WERI-Rb-1 (cell line): ENCODE results near the gene ZFYVE28.

ENCODE experiments used
- DNase-seq: peaks from one replicate; pipeline ENCODE4 v3.0.0-alpha.2; 2020
- H3K27ac ChIP-seq: fragments of 250-450 bp; sonication (Bioruptor Pico); 2 replicates; pipeline ENCODE4 v1.5.1; 2020; ENCODE audit warnings: mild to moderate bottlenecking, moderate library complexity
- H3K27me3 ChIP-seq: fragments of 250-450 bp; sonication (Bioruptor Pico); 2 replicates; pipeline ENCODE4 v1.5.1; 2021; ENCODE audit warnings: mild to moderate bottlenecking, low read depth, moderate library complexity; ENCODE audit not compliant: insufficient read depth, severe bottlenecking
- H3K36me3 ChIP-seq: fragments of 250-450 bp; sonication (Bioruptor Pico); 2 replicates; pipeline ENCODE4 v1.5.1; 2020; ENCODE audit warnings: mild to moderate bottlenecking, moderate library complexity
- H3K4me3 ChIP-seq: 2 replicates; pipeline ENCODE4 v1.5.1; 2011; ENCODE audit warnings: low read depth, mild to moderate bottlenecking, control low read depth, low read length
- H3K9me3 ChIP-seq: fragments of 250-450 bp; sonication (Bioruptor Pico); 2 replicates; pipeline ENCODE4 v1.5.1; 2021; ENCODE audit warnings: mild to moderate bottlenecking, moderate library complexity; ENCODE audit not compliant: severe bottlenecking
- CTCF ChIP-seq: IDR thresholded peaks from 2 replicates; pipeline ENCODE4 v1.5.1; 2011; ENCODE audit warnings: low read depth, mild to moderate bottlenecking, control low read depth, inconsistent platforms, low read length

Gene ZFYVE28

GRCh38 chr4:2246384-2247127, 171.9 kb downstream of the ZFYVE28 start:
- no peak for TF ChIP-seq CTCF
- H3K9me3 ChIP-seq = no peaks in the 10 kb centered on the region
- H3K36me3 ChIP-seq = peaks cover 26% of the 10 kb centered on the region
- H3K4me3 ChIP-seq = no peak overlapping the region
- H3K27me3 ChIP-seq = no peaks in the 10 kb centered on the region
- peak; percentile 6 for DNase-seq
- no peak overlapping the region for H3K27ac ChIP-seq

GRCh38 chr4:2245787-2246275, 172.6 kb downstream of the ZFYVE28 start:
- Histone ChIP-seq H3K36me3 (peaks cover 21% of the 10 kb centered on the region), H3K27ac (no peak overlapping the region; the same call in 1 of the 2 replicates), H3K9me3 (no peaks in the 10 kb centered on the region), H3K4me3 (no peak overlapping the region), H3K27me3 (no peaks in the 10 kb centered on the region)
- no peak for TF ChIP-seq CTCF
- DNase-seq = no peak

- Histone ChIP-seq H3K36me3 (peaks cover 17% of the 10 kb centered on the region), H3K27ac (no peak overlapping the region; the same call in 1 of the 2 replicates), H3K27me3 (no peaks in the 10 kb centered on the region), H3K4me3 (no peak overlapping the region), H3K9me3 (no peaks in the 10 kb centered on the region)
- TF ChIP-seq CTCF = no peak
- no peak for DNase-seq
These were observed 173.2 kb downstream of the ZFYVE28 start for GRCh38 chr4:2245057-2245786.

GRCh38 chr4:2243681-2244380, 174.6 kb downstream of the ZFYVE28 start:
- peak; percentile 63 for DNase-seq
- Histone ChIP-seq H3K27ac (no peak overlapping the region), H3K27me3 (no peaks in the 10 kb centered on the region), H3K9me3 (no peaks in the 10 kb centered on the region), H3K4me3 (no peak overlapping the region), H3K36me3 (peaks cover 22% of the 10 kb centered on the region)
- peak; percentile 64 for TF ChIP-seq CTCF

GRCh38 chr4:2241410-2242353, 176.8 kb downstream of the ZFYVE28 start, which contains the start of the genes HAUS3 and POLN:
Gene HAUS3 (minus strand): TSS chr4:2242121. CDS start chr4:2240946, 1,175 bp downstream.
Gene POLN (minus strand): TSS chr4:2242121. CDS start chr4:2229231, 12,890 bp downstream.
- peak; percentile 99 for DNase-seq
- TF ChIP-seq CTCF = no peak
- H3K27ac ChIP-seq = peak within 1 kb of the TSS; percentile 75

More at GRCh38 chr4:2241410-2242353, 176.8 kb downstream of the ZFYVE28 start, which contains the start of the genes HAUS3 and POLN:
- H3K27me3 ChIP-seq = no peaks in the 10 kb centered on the region
- H3K9me3 ChIP-seq = no peaks in the 10 kb centered on the region
- peak within 1 kb of the TSS; percentile 62 for H3K4me3 ChIP-seq
- H3K36me3 ChIP-seq = peaks cover 35% of the 10 kb centered on the region
